Left kidney (tissue), 2 donors: ENCODE data around the gene GFI1B. TPM values are rescaled to one million over a fixed set of nuclear protein-coding genes. Genes with fewer than 3 reads are reported as not detected.
"Not testable (repeated sequence)": the region's sequence is repeated elsewhere in the genome, so short reads cannot be mapped to it uniquely, and the experiment has no call there.

Experiments used
- DNase-seq: peaks from one replicate; pipeline ENCODE4 v3.0.0-alpha.2; 2013
- polyA plus RNA-seq: library from polyadenylated mRNA; unstranded; fragments of 120-200 nt; gene quantifications from one replicate; pipeline ENCODE4 v1.2.1, GENCODE V29; 2013; ENCODE audit not compliant: insufficient read length

Gene GFI1B
- polyA plus RNA-seq, 1 donor, result 0.52 TPM

DNA sequence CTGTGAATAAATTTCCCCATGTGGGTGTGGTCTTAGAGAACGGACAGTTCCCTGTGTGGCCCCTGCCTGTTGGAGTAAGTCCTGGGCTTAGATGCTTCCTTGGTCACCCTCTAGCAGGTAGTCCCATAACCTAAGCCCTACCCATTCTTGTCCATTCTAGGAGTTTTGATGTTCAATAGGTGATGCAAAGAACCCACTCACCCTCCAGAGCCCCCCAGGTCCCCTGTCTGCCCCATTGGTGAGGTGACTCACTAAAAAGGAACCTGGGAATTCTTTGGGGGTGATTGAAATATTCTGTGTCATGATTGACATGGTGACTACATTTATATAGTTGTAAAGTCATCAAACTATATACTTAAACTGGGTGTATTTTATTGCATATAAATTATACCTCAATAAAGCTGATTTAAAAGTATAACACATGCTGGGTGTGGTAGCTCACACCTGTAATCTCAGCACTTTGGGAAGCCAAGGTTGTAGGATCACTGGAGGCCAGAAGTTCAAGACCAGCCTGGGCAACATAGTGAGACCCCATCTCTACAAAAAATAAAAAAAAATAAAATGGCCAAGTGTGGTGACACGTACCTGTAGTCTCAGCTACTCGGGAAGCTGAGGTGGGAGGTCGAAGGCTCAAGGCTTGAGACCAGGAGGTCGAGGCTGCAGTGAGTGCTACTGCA, 31.6 kb downstream of the GFI1B start:
- DNase-seq, result no peak

GRCh38 chr9:133014696-133015095, 36.2 kb downstream of the GFI1B start:
- DNase-seq, result no peak

DNA sequence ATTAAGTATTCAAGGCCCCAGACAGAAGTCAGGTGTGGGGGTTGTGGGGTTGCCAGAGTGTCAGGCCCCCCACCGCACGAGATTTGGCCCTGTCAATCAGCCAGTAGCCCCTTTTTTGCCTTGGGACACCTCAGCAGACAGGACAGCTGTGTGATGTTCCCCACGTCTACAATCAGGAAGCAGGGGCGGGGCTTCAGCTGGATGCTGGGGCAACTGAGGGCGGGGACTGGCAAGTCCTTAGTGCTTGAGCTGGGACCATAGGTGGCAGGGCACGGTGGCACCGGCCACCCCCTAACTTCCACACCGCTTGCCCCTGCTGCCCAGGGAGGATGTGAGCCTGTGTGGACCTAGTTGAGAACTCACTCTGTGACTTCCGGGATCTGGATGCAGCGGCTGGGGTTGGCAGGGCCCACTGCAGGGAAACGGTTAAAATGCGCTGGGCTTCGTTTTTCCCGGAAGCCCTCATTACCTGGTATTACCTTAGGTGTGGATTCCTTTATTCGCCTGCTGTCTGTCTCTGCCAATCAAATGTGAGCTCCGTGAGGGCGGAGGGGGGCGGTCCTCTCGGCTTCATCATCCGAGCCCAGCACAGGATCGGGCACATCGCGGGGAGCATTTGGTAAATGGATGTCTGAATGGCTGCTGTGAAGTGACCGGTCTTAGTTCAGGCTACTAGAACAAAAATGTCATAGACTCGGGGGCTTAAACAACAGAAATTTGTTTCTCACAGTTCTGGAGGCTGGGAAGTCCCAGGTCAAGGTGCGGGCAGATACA, 44.8 kb downstream of the GFI1B start:
- DNase-seq, result no peak

DNA sequence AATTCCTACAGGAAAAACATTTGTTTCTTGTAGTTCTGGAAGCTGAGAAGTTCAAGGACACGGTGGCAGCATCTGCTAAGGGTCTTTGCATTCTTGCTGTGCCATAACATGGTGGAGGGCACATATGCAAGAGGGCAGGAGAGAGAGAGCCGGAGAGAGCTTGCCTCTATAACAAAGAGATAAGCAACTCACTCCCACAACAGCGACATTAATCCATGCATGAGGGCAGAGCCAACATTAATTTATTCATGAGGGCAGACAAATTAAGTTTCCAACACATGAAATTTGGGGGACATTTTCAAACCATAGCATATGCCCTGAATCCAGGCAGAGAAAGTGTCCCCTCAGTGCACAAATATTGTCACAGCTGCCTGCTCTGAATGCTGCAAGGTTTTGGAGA, 47.9 kb downstream of the GFI1B start:
- DNase-seq, result no peak

DNA sequence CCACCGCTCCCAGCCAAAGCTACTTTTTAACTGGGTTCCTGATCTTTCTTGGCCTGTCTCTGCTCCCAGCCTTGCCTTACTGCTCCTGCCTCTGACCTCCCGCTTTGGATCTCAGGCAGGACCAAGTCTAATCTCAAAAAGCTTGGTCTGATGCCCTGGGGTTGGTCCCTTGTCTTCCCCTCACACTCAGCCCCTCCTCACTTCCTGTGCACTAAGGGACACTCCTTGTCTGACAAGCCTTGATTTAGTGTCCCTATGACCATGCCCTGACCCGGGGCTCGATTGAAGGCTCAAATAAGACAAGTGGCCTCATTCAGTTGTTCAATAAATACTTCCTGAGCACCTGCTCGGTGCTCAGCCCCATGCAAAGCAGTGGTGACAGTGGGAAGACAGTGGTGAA, 48.6 kb downstream of the GFI1B start:
- no peak for DNase-seq

- no peak for DNase-seq
These were observed 49.7 kb downstream of the GFI1B start for GRCh38 chr9:133028221-133028620.

- no peak for DNase-seq
These were observed 51.5 kb downstream of the GFI1B start for GRCh38 chr9:133029994-133030316.

- peak; percentile 99 for DNase-seq
These were observed 52.0 kb downstream of the GFI1B start, which contains the start of gene GTF3C5 for GRCh38 chr9:133030317-133031129. GTF3C5 (plus strand) TSS chr9:133030997; CDS start chr9:133031012, 15 bp downstream.

GRCh38 chr9:133031130-133031422, 52.6 kb downstream of the GFI1B start:
- no peak for DNase-seq

DNA sequence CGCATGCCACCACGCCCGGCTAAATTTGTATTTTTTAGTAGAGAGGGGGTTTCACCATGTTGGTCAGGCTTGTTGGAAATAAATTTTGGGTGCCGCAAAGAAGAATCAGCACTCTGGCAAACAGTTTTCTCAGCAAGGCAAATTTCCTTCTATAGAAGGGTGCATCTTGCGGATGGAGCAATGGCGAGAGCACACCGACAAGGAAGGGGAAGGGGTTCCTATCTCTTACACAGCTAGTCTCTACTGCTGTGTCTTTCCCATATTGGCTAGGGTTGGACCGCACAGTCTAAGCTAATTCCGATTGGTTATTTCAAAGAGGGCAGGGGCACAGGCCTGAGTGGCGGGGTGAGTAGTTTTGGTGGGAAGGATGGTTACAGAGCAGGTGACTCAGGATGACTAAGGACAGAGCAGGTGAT, 53.0 kb downstream of the GFI1B start:
- DNase-seq, result no peak

DNA sequence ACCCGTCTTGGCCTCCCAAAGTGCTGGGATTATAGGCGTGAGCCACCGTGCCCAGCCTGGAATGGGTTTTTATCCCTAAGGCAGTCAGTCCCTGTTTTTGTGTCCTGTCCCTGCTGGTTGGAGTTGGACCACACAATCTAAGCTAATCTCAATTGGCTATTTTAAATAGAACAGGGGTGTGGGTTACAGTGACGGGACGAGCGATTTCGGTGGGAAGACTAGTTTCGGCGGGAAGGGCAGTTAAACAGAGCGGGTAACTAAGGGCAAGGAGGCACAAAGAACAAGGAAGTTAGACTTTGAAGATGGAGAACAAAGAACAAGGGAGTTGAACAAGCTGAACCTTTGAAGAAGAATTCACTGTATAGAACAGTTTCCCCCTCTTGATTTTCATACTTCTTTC, 53.7 kb downstream of the GFI1B start:
- no peak for DNase-seq

GRCh38 chr9:133035669-133036068, 57.2 kb downstream of the GFI1B start:
- no peak for DNase-seq

DNA sequence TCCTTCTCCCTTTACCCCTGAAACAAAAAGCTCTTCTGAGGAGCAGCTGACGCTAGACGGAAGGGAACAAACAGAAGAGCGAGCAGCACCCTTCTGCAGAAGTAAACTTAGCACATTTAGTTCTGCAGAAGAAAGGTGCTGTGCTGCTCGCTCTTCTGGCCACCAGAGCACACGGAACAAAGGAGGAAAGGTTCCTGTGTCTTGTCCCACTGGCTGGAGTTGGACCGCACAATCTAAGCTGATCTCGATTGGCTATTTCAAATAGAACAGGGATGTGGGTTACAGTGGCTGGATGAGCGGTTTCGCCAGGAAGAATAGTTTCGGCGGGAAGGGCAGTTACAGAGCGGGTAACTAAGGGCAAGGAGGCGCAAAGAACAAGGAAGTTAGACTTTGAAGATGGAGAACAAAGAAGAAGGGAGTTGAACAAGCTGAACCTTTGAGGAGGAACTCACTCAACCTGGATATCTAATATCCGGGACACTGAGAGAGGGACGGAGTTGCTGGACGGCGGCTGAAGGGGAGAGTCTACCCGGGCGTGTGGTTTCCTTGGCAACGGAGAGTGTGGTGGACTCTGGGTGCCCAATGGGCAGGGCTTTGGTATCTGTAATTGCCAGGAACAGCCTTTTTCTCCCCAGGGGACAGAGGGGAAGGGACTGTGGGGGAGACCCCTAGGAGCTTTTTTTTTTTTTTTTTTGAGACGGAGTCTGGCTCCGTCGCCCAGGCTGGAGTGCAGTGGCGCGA, 59.5 kb downstream of the GFI1B start:
- no peak for DNase-seq

DNA sequence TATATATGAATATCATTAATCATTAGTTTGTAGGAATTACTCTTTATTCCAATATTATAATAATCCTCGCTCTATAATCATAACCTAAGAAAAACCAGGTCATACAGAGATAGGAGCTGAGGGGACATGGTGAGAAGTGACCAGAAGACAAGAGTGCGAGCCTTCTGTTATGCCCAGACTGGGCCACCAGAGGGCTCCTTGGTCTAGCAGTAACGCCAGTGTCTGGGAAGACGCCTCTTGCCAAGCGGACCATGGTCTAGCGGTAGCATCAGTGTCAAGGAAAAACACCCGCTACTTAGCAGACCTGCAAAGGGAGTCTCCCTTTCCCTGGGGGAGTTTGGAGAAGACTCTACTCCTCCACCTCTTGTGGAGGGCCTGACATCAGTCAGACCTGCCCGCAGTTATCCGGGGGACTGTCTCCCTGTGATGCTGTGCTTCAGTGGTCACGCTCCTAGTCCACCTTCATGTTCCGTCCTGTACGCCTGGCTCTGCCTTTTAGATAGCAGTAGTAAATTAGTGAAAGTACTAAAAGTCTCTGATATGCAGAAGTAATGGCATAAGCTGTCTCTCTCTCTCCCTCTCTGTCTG, 62.5 kb downstream of the GFI1B start:
- DNase-seq, result not testable (repeated sequence)

Other genes with a start within 250 kb of the GFI1B start
- gene AK8, start 100.4 kb upstream of the GFI1B start, polyA plus RNA-seq, result 3.9 TPM
- 7.8 TPM for gene SPACA9, start 99.8 kb upstream of the GFI1B start, polyA plus RNA-seq
- gene TSC1, start 34.1 kb upstream of the GFI1B start, polyA plus RNA-seq, result 67.3 TPM
- gene GTF3C5, start 52.3 kb downstream of the GFI1B start, polyA plus RNA-seq, result 69.7 TPM
- gene CEL, start 83.3 kb downstream of the GFI1B start, polyA plus RNA-seq, result 4.7 TPM
- 34.6 TPM for gene RALGDS, start 142.5 kb downstream of the GFI1B start, polyA plus RNA-seq
- 2.0 TPM for gene GBGT1, start 185.2 kb downstream of the GFI1B start, polyA plus RNA-seq
- not detected for gene OBP2B, start 230.6 kb downstream of the GFI1B start, polyA plus RNA-seq